ENCODE results near the gene TRMT44.

Gene TRMT44

GRCh38 chr4:8440492-8441311 is at the start of gene TRMT44, which contains the start of gene ACOX3:
TRMT44 (plus strand) TSS chr4:8440777; CDS start chr4:8440823, 46 bp downstream.
ACOX3 (minus strand) TSS chr4:8440723; CDS start chr4:8416521, 24,202 bp downstream.
- DNase-seq, result peak; percentile 93

DNA sequence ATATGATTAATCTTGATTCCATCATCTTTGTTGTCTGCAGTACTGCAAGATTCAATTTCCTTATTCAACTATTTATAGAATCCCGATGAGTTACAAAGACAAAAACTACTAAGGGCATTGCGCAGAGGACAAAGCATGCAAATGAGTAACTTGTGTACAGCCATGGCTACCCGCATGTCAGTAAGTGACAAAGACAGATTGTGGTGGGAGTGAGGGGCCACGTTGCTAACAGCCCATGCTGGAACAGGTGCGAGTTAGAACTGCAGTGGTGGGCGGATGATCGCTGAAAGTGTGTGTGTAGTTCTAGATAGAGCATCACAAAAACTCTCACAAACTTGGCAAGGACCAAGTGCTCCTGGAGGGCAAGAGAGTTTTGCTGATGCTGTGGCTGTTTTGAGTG is 49.5 kb upstream of the TRMT44 start:
- no peak for DNase-seq

DNA sequence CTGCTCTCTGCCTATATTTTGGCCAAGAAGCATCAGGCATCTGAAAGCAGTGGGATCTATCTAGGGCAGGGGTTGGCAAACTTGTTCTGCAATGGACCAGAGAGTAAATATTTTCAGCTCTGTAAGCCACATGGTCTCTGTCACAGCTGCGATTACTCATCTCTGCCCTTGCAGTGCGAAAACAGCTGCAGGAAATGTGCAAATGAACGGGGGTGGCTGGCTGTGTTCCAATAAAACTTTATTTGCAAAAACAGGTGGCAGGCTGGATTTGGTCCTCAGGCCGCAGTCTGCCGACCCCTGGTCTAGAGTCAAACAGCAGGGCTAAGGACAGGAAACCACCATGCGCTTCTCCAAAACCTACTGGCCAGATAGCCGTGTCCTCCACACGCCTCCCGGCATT is 48.6 kb upstream of the TRMT44 start:
- no peak for DNase-seq

DNA sequence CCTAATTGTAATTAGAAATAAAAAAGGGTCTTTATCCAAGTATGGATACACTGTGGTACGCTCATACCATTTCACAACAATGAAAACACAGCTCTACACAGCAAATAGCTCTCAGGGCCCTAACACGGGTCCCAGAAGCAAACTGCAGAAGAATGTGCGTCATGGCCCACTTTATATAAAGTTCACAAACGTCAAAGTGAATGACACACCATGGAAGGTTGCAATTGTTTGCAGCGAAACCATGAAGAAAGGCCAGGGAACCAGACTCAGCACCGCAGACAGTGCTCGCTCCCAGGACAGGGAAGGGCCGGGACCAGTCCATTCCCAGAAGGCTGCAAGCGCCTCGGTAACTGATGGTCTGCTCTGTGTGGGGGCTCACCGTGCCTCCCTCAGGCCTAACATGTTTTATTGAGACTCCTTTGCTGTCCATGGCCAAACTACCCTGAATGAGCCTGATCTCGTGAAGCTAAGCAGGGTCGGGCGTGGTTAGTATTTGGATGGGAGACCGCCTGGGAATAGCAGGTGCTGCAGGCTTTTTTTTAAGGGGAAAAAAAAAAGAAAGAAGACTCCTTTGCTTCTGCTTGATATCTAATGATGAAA is 47.9 kb upstream of the TRMT44 start:
- no peak for DNase-seq

GRCh38 chr4:8393593-8394038 is 47.0 kb upstream of the TRMT44 start:
- peak; percentile 80 for DNase-seq

DNA sequence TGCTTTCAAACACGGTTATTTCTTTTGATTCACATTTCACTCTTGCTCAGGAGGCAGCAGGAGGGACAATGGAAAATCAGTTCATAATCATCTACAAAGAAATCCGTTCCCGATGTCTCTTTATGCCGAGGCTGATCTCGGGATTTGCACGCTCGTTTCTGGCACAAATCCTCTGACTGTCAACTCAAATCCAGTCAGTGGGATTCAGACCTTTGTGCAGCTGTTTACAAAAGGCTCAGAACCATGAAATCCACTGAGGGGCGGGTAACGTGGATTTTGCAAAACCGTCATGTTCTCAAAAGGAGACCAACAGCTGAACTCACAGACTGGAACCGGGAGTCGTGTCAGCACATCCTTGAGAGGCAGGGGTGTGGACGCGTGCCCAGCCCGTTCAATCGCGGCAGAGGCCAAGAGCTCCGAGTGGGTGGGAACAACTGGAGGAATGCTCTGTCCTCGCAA is 46.5 kb upstream of the TRMT44 start:
- no peak for DNase-seq

- no peak for DNase-seq
These were observed 45.8 kb upstream of the TRMT44 start for GRCh38 chr4:8394806-8395205.

DNA sequence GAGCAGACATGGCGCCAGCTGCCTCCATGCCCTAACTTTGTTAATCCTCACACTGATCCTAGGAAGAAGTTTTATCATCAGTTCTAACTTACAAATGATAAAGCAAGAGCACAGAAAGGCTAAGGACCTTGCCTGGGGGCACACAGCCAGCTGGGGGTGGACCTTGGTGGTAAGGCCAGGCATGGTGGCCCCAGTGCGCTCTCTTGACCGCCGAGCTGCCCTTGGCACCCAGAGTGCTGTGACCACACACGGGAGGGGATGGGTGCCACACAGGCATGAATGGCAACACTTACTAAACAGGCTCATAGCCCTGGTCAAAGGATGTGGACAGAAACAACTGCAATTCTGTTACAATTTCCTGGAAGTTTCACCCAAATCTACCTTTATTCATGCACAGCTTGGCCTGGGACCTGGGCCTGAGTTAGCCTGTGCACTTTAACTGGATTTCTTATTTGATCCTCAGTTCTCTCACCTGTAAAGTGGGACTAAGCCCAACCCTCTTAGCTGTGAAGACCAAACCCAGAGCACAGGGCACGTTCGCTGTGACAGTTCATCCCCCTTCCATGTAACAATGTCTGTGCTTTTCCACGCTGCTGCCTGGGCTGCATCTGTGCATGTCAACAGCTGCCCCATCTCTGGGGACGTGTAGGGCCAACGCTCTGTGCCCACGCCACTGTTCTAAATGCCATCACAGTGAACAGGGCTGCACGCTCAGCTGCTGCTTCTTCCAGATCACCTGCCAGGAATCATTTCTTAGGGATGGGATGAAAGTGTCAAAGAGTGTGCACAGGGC is 44.9 kb upstream of the TRMT44 start:
- DNase-seq, result no peak

GRCh38 chr4:8396762-8397406 is 43.7 kb upstream of the TRMT44 start:
- DNase-seq, result no peak

- no peak for DNase-seq
These were observed 42.2 kb upstream of the TRMT44 start for GRCh38 chr4:8398347-8398746.

DNA sequence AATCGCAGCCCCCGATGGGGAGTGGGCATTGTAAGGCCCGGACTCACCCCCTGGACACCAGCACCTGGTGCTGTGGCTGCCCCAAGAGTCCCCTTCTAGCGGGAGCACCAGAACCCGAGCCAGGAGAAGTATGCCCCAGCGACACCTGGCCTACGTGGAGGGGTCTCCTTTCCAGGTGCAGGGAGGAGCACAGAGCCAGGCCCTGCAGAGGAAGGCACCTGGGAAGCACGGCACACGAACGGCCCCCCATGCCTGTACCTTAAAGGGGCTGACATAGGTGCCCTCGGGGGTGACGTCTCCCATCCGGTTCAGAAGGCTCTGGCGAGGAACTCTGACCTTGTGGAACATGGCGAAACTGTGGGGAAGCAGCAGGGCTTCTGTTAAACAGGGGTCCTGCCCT is 41.3 kb upstream of the TRMT44 start:
- no peak for DNase-seq

DNA sequence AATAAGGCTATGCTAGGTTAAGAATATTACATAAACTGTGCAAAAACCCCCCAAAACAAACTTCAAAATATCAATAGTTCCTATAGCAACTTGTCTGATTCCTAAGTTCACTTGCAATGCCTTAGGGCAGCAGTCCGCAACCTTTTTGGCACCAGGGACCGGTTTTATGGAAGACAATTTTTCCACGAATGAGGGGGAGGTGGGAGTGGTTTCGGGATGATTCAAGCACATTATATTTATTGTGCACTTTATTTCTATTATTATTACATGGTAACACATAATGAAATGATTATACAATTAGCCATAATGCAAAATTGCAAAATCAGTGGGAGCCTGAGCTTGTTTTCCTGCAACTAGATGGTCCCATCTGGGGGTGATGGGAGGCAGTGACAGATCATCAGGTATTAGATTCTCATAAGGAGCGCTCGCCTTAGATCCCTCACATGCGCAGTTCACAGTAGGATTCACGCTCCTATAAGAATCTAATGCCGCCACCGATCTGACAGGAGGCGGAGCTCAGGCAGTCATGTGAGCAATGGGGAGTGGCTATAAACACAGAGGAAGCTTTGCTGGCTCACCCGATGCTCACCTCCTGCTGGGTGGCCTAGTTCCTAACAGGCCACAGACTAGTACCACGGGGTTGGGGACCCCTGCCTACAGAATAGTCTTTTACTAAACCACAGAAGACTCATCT is 39.8 kb upstream of the TRMT44 start:
- no peak for DNase-seq

- DNase-seq, result no peak
These were observed 38.9 kb upstream of the TRMT44 start for GRCh38 chr4:8401665-8402064.

DNA sequence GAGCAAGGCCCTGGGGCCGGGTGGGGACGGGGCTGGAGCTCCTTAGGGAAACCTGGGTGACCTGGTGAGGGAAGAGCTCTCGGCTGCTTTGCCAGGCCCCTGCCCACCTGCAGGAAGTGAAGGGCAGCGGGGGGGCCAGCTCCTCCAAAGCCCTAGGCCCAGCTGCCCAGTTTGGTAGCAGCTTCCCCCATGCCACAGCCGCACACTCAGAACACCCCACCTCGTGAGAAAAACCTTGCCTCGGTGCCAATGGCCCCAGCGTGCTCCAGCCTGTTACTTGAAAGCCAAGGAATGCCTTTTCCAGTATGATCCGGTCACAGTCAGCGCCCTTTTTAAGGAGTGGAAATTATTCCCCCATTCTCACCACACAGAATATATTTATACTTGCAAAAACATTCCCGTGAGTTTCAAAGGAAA is 38.4 kb upstream of the TRMT44 start:
- no peak for DNase-seq

- no peak for DNase-seq
These were observed 37.9 kb upstream of the TRMT44 start for GRCh38 chr4:8402640-8403039.

- DNase-seq, result peak; percentile 83
These were observed 37.3 kb upstream of the TRMT44 start for GRCh38 chr4:8403173-8403753.

- DNase-seq, result no peak
These were observed 36.6 kb upstream of the TRMT44 start for GRCh38 chr4:8403976-8404375.

DNA sequence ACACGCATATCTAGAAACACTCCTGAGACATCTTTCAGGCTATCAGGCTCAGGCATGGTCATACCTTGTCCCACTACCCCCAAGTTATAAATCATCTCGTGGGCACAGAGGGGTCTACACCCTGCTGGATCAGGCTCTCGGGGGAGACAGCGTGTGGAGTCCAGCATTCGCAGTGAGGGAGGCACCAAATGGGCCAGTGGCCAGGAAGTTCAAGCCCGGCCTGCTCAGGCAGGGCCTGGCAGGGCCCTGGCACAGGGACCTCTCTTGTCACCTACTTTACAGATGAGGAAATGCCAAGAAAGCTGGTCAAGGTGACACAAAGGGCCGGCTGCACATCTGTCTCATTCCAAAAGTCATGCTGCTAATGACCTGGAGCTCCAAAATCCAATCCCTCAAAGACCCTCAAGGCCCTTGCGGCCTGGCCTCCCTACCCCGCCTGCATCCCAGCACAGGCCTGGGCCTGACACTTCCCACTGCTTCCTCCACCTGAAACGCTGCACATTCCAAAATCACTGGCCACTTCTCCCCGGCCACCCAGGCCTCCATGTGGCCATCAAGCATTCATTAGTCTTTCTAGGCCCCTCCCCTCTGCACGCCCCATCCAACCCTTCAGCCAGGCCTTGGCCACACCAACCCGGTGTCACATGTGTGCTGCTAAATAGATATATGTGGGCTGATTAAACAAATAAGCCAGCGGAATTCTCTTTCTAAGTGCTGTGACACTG is 35.6 kb upstream of the TRMT44 start:
- no peak for DNase-seq

- no peak for DNase-seq
These were observed 35.1 kb upstream of the TRMT44 start for GRCh38 chr4:8405516-8405875.

GRCh38 chr4:8406887-8407286 is 33.7 kb upstream of the TRMT44 start:
- DNase-seq, result peak; percentile 62

GRCh38 chr4:8407316-8407715 is 33.3 kb upstream of the TRMT44 start:
- DNase-seq, result no peak

All from T1000 (cell line).